GM15510 (cell line): Measurements from ENCODE around the gene TNFRSF19.

Source experiments
- POLR2A ChIP-seq: IDR thresholded peaks from 3 replicates; pipeline ENCODE4 v1.6.1; 2011; ENCODE audit warnings: borderline replicate concordance; ENCODE audit not compliant: insufficient read length; ENCODE audit errors: extremely low read depth

TNFRSF19 gene

DNA sequence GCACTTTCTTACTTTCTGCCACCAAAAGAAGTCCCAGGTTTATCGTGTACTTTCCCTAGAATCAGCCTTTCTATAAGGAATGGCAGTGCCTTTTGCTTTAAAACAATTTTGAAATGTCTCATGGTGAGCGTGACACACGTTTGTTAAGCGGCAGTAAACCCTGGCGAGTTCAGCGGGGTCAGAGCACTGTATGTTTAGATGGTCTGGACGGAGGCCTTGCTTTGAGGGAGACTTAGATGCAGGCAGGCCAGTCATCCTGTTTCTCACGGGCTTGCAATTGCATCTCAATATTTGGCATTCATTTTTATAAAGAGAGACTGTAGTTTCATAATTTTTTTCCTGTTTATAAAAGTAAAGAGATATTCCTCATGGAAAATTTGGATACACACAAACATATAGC, 96.4 kb downstream of the TNFRSF19 start:
- TF ChIP-seq POLR2A = no peak

DNA sequence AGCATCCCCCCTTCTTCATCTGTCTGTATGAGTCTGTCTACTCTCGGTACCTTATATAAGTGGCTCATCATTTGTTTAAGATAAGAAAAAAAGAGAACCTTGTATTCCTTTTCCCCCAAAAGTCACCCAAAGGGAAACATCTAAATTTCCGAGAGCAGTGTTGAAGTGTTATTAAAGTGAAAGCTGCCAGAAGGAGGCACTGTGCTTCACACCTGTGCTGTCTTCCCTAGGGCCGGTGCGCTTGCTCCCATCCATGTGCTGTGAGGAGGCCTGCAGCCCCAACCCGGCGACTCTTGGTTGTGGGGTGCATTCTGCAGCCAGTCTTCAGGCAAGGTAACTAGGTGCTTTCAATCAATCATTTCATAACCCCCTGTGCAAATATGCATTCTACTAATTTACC, 97.5 kb downstream of the TNFRSF19 start:
- no peak for TF ChIP-seq POLR2A

DNA sequence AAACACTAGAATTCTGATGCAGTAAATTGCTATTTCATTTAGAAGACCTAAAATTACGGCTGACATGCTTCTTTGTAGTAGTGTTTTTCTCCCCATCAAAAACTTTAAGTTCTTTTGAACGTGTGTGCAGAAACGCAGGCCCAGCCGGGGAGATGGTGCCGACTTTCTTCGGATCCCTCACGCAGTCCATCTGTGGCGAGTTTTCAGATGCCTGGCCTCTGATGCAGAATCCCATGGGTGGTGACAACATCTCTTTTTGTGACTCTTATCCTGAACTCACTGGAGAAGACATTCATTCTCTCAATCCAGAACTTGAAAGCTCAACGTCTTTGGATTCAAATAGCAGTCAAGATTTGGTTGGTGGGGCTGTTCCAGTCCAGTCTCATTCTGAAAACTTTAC, 98.3 kb downstream of the TNFRSF19 start:
- TF ChIP-seq POLR2A = no peak

DNA sequence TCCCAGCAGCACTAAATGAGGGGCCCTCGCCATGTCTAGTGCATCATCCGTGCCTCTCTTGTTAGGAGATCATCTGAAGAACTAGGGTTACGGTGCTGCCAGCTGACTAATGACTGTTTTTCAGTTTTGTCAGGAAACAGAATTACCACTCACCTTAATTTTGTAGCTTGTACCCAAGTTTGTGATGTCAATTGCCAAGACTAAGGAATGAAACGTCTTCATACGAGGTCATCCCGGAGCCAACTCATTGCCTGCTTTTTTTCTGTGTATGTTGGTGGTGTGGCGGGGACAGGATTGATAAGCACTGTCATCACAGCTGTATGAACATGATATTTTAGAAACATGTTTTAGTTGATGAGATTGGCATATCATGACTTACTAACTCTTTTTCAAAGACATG, 100.6 kb downstream of the TNFRSF19 start:
- no peak for TF ChIP-seq POLR2A

DNA sequence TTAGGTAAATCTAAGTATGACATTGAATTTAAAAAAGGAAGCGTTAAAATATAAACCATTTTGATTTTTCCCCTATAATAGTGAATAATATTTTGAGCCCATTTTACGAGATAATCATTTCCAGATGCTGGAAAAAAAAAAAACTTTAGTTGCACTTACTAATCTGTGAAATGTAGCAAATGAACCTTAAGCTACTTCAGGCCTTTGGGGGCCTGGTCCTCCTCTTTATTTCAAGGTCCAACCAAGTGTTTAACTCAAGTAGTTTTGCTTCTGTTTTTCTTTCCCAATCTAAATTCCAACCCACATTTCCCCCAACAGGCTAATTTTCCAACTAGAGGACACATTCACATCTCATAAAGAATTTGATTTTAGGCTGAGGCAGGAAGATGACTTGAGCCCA, 101.2 kb downstream of the TNFRSF19 start:
- TF ChIP-seq POLR2A = no peak

DNA sequence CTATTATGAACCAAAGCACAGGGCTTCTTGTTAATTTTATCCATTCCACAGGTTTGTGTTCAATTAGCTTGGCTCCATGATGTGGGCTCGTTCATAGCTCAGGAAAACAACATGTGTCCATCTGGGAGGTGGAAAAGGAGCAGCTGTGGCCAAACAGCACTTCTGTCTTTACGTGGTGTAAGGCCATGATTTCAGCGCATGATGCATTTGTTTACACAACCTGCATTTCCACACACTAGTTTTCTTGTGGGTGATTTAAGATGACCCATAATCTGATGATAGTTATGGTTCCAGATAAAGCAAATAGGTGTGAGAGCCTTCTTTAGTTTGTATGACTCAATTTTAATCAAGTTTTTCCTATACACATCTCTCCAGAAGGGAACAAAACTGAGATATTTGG, 101.7 kb downstream of the TNFRSF19 start:
- no peak for TF ChIP-seq POLR2A

DNA sequence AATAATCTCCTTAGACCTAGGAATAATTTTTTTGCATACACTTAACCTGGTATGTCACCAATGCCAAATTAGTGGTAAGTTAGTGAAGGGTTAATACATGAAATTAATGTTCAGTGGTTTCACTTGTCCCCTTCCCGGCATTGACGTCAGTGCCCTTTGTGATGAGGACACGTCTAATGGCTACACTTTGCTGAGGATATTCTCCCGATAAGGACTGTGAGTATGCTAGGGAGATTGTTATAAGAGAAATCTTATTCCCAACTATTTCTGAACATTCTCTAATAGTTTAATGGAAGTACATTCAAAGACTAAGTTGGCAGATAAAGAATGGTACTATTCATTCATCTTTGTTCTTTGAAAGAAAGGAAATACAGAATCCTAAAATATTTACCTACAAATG, 102.4 kb downstream of the TNFRSF19 start:
- no peak for TF ChIP-seq POLR2A

DNA sequence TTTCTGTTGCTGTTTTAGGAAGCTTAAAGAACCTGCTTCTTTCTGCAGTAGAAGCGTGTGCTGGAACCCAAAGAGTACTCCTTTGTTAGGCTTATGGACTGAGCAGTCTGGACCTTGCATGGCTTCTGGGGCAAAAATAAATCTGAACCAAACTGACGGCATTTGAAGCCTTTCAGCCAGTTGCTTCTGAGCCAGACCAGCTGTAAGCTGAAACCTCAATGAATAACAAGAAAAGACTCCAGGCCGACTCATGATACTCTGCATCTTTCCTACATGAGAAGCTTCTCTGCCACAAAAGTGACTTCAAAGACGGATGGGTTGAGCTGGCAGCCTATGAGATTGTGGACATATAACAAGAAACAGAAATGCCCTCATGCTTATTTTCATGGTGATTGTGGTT, 103.1 kb downstream of the TNFRSF19 start:
- TF ChIP-seq POLR2A = no peak

DNA sequence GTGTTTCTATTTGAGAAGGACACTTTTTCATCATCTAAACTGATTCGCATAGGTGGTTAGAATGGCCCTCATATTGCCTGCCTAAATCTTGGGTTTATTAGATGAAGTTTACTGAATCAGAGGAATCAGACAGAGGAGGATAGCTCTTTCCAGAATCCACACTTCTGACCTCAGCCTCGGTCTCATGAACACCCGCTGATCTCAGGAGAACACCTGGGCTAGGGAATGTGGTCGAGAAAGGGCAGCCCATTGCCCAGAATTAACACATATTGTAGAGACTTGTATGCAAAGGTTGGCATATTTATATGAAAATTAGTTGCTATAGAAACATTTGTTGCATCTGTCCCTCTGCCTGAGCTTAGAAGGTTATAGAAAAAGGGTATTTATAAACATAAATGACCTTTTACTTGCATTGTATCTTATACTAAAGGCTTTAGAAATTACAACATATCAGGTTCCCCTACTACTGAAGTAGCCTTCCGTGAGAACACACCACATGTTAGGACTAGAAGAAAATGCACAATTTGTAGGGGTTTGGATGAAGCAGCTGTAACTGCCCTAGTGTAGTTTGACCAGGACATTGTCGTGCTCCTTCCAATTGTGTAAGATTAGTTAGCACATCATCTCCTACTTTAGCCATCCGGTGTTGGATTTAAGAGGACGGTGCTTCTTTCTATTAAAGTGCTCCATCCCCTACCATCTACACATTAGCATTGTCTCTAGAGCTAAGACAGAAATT, 103.8 kb downstream of the TNFRSF19 start:
- no peak for TF ChIP-seq POLR2A

DNA sequence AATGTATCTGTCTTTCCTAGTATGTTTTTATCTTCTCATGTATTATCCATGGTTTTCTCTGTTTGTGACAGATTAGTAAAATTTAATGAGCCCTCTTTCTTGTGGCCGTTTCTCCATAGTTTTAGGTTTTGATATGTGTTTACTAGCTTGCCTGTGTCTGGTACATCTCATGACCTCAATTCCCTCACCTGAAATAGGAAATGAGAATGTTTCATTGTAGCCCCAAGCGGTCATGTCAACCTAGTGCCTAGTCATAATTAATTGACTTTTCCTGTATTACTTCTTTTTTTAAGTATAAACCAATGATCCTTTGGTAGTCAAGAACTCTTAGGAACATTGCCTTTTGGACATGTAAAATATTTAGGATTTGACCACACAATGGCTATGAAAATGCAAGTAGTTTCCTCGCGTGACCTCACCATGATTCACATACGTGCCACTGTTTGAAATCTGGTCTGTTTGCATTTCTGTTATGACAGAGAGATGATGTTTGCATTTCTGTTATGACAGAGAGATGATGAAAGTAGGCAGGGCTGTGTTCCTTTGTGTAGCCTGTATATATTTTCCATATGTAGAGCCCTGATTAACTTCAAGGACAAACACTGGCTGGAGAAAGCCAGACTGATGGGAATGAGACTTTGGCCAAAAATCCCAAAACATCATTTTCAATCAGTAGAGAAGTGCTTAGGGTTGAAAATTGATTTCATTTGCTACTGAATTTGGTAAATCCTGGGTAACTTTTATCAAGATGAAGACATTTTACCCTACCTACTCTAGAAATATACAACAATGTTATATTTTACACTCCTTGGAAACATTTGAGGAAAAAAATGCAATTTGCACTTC, 104.8 kb downstream of the TNFRSF19 start:
- TF ChIP-seq POLR2A = no peak

DNA sequence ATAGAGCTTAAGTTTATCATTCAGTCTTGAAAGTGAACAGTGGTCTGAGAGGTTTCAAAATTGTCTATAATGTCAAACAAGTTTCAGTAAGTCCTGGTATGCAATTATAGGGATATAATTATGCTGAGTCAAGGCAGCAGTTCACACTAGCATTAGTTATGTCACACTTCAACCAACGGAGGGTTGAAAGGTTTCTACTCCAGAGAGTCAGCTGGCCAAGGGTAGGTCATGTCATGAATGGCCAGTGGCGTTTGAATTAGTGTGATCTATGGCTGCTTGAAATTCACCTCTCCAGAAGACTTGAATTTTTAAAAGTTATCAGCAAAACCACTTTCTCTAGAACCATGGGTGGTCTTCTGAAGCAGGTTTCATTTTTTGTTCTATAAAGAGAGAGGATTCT, 108.6 kb downstream of the TNFRSF19 start:
- no peak for TF ChIP-seq POLR2A

DNA sequence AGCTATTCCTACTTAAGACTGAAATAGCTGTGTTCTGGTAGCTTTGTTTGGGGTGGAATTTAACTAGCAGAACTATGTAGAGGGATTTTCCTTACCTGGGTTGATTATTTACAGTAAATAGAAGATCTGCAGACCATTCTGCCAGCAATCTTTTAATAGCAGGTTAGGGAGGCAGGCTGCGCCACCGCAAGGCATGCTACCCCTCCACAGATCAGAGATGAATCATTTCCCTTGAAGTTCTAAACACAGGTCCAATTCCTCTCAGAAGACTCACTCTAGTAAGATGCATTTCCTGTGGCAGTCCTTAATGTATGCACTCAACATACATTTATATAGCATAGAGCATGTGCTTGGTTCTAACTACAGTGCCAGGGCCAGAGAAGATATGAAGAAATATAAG, 109.0 kb downstream of the TNFRSF19 start:
- TF ChIP-seq POLR2A = no peak

DNA sequence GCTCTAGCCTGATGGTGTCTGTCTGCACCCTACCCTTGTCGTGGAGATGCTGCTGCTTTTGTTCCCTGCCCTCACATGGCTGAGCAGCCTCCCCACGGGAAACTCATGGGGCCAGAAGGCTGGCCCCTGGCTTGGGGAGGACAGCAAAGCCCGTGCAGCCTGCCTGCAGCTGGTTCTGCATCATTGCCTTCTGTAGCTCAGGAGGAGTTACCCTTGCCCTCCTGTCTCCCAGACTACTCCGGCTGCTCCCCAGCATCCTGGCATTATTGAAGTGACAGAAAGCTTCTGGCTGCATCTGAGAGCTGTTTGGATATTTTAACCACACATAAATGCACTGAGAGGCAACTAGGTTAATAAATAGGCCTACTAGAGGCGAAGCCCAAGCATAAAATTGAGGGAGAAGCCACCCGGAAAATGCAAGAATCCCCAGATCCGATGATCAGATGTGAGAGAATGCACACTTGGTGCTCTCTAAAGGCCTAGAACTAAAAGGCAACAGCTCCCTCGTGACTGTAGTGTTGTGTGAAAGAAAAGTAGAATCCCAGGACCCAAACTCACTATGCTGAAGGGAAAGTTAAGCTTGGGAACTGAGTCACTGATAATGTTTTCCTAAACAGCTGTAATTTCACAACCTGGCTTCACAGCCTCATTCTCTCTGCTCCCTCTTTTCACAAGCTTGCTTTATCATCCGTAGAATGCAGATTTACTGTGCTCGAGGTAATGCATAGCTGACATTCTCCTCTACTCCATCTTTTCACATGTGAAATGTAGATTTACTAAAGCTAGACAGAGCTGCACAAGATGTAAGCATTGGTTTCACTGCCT, 110.8 kb downstream of the TNFRSF19 start:
- no peak for TF ChIP-seq POLR2A

DNA sequence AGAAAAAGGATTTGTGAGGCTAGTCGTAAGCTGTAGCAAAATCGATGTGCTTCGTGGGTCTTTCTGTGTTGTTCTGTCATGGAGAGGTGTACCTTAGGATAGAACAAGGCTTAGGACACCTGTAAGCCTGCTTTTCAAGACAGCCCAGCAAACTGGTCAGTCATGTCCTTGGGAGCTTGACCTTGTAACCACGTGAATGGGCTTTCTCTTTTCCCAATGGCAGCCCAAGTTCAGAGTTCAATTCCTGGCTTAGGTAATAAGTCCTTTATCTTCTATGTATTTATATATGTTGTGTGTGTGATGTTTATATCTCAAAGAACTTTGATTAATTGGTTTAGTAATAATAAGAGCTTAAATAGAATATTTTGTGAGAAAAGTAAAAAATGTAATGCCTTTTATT, 112.9 kb downstream of the TNFRSF19 start:
- no peak for TF ChIP-seq POLR2A

DNA sequence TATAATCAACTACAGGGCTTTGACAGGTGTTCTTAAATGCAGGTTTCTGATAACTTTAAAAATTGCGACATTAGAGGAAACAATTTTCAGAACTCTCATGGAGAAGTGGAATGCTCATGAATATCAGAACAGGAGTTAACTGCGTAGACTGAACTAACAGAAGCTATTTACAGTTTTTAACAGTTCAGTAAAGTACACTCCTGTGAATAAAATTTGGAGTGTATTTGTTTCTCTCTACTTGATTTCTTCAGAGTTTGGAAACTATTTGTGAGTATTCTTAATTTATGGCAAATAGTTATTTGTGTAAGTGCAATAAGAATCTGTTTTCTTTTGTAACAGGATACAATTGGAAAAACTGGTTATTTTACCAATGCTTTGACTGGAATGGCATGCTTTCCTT, 114.4 kb downstream of the TNFRSF19 start:
- TF ChIP-seq POLR2A = no peak

DNA sequence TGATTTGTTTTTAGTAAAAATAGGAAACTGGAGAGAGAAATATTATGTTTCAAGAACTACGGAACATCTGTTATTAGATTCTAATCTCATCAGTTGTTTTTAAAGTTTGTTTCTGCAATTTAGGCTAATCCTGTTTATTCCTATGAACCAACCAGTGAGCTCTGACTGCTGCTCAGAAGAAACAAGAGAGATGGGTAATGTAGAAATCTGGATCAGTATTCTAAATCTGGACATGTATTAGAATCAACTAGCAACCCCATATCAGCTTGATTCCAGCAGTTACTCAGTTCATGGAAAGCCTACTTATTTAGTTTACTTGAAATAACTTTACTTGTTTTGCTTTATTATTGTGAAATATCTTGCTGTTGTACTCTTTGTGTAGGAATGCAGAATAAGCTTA, 115.2 kb downstream of the TNFRSF19 start:
- no peak for TF ChIP-seq POLR2A

DNA sequence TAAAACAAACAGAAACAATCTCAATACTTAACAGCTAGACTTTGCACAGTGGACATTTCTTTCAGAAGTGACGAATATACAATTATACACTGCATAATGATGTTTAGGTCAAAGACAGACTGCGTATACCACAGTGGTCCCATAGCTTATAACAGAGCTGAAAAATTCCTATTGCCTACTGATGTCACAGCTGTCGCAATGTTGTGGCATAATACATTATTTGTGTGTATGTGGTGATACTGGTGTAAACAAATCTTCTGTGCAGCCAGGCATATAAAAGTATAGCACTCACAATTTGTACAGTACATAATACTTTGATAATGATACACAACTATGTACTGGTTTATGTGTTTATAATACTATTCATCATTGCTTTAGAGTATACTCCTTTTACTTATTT, 116.7 kb downstream of the TNFRSF19 start:
- no peak for TF ChIP-seq POLR2A
